ENCODE data around the gene NDUFV1.

The NDUFV1 gene

GRCh38 chr11:67640758-67641337, 34.1 kb downstream of the NDUFV1 start:
- TF ChIP-seq ZFX (IDR thresholded peaks at IDR 0.05) = no peak
- TF ChIP-seq, protein P1, sequence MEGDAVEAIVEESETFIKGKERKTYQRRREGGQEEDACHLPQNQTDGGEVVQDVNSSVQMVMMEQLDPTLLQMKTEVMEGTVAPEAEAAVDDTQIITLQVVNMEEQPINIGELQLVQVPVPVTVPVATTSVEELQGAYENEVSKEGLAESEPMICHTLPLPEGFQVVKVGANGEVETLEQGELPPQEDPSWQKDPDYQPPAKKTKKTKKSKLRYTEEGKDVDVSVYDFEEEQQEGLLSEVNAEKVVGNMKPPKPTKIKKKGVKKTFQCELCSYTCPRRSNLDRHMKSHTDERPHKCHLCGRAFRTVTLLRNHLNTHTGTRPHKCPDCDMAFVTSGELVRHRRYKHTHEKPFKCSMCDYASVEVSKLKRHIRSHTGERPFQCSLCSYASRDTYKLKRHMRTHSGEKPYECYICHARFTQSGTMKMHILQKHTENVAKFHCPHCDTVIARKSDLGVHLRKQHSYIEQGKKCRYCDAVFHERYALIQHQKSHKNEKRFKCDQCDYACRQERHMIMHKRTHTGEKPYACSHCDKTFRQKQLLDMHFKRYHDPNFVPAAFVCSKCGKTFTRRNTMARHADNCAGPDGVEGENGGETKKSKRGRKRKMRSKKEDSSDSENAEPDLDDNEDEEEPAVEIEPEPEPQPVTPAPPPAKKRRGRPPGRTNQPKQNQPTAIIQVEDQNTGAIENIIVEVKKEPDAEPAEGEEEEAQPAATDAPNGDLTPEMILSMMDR (conservative IDR thresholded peaks at IDR 0.05) = no peak

GRCh38 chr11:67641338-67642172, 34.8 kb downstream of the NDUFV1 start:
- peak overlapping the region; percentile 90 for H3K27ac ChIP-seq
- TF ChIP-seq, protein P1 (conservative IDR thresholded peaks at IDR 0.05) = no peak
- no peak for TF ChIP-seq ZFX (IDR thresholded peaks at IDR 0.05)

More at GRCh38 chr11:67640758-67641337, 34.1 kb downstream of the NDUFV1 start:
- peak overlapping the region; percentile 90 for H3K27ac ChIP-seq

- H3K27ac ChIP-seq = no peak overlapping the region
- TF ChIP-seq, protein P1 (conservative IDR thresholded peaks at IDR 0.05) = no peak
- TF ChIP-seq ZFX (IDR thresholded peaks at IDR 0.05) = no peak
Observed at GRCh38 chr11:67642173-67643120, 35.7 kb downstream of the NDUFV1 start.

GRCh38 chr11:67644042-67644441, 37.3 kb downstream of the NDUFV1 start:
- H3K27ac ChIP-seq = 0 out of 2 replicates have a peak overlapping the region, but pooled peaks have one; percentile 1
- no peak for TF ChIP-seq ZFX (IDR thresholded peaks at IDR 0.05)
- TF ChIP-seq, protein P1 (conservative IDR thresholded peaks at IDR 0.05) = no peak; the same call in 1 of the 2 replicates

GRCh38 chr11:67644472-67645418, 38.0 kb downstream of the NDUFV1 start:
- TF ChIP-seq, protein P1 (conservative IDR thresholded peaks at IDR 0.05) = no peak
- no peak for TF ChIP-seq ZFX (IDR thresholded peaks at IDR 0.05)
- H3K27ac ChIP-seq = 0 out of 2 replicates have a peak overlapping the region, but pooled peaks have one; percentile 1
